Activated naive CD4-positive, alpha-beta T cell treated with anti-CD3 and anti-CD28 coated beads, Interleukin-2, amount 50 U/mL, for 24 hours (primary cell): ENCODE measurements around the gene GRK5.

Source experiments
- H3K27ac Mint-ChIP-seq: one replicate; pipeline ENCODE4 v1.8.0; 2021; ENCODE audit warnings: mild to moderate bottlenecking, mixed read lengths
- H3K27me3 Mint-ChIP-seq: one replicate; pipeline ENCODE4 v1.8.0; 2021; ENCODE audit warnings: mixed read lengths
- H3K36me3 Mint-ChIP-seq: one replicate; pipeline ENCODE4 v1.8.0; 2021; ENCODE audit warnings: mixed read lengths
- H3K4me1 Mint-ChIP-seq: one replicate; pipeline ENCODE4 v1.8.0; 2021; ENCODE audit warnings: mixed read lengths
- H3K4me3 Mint-ChIP-seq: one replicate; pipeline ENCODE4 v1.8.0; 2021; ENCODE audit warnings: mild to moderate bottlenecking, mixed read lengths
- H3K9me3 Mint-ChIP-seq: one replicate; pipeline ENCODE4 v1.8.0; 2021; ENCODE audit warnings: mixed read lengths

The GRK5 gene

DNA sequence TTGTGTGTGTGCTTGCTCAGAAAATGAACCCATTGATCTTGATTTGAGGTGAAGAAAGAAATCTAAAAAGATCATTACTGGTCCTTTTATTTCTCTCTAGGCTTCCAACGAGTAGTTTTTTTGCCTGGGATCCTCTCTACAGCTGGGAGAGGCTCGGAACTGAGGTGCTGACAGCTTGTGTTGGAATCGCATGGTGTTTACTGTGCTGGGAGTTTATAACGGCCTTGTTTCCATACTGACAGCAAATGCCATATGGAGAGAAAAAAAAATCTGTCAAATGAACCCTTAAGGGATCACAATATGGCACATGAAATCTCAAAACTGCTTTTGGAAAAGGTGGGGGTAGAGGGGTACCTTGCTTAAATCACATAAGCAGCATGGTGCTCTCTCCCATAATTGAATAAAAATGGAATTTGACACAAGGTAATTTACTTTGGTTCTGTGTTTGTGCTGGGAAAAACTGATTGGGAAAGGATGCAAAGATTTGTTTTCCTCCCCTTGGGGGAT is 170.1 kb downstream of the GRK5 start:
- no peak overlapping the region for H3K27ac Mint-ChIP-seq
- H3K4me1 Mint-ChIP-seq, result peaks cover 51% of the 10 kb centered on the region
- no peaks in the 10 kb centered on the region for H3K9me3 Mint-ChIP-seq
- peaks cover 11% of the 10 kb centered on the region for H3K36me3 Mint-ChIP-seq
- H3K4me3 Mint-ChIP-seq, result no peak overlapping the region
- H3K27me3 Mint-ChIP-seq, result no peaks in the 10 kb centered on the region

DNA sequence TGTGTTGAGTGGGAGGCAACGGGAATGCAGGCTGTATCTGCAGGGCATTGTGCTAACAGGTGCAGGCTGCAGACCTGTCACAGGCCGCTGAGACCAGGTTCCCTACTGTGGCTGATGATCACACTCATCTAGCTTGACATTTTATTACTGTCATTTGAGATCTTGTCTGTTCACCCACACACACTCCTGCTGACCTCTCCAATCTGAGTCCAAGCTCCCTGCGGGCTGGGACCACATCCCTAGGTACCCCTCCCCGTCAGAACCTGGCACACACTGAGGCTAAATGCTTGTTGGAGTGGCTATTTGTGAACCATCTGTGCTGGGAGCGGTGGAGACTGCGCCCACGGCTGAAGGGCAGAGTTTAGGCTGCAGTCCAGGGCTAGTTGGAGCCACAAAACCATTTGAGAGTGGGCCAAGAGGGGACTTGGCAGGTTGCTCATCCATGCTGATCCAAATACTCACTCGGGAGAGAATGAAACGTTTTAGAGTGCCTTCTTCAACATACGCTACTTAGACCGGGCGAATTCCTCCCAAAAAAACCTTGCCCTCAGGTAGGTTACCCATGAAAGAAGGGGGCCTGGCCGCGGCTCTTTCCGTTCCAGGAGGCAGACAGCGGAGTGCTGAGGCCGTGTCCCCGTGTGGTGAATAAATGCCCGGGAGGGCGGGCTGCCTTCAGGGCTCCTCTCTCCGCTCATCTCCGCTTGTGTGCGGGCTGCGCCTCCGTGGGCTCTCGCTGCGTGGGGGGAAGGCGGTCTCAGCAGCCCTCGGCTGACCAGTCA is 170.8 kb downstream of the GRK5 start:
- Mint-ChIP-seq H3K27me3 (no peaks in the 10 kb centered on the region), H3K4me3 (no peak overlapping the region), H3K9me3 (no peaks in the 10 kb centered on the region), H3K27ac (no peak overlapping the region), H3K36me3 (peaks cover 14% of the 10 kb centered on the region), H3K4me1 (peaks cover 50% of the 10 kb centered on the region)

DNA sequence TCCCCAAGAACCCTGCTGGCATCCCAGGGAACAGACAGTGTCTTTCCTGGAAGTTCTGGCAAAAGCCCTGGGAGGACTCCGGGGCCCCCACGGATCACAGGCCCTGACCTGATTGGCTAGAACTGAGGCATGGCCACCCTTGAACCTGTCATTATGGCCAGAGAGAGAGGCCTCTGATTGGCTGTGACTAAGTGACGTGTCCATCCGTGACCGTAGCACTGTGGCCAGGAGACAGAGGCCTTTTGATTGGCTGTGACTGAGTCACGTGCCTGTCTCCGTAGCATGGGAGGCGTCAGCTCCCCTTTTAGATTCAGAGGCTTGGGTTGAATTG is 171.3 kb downstream of the GRK5 start:
- H3K36me3 Mint-ChIP-seq, result peaks cover 14% of the 10 kb centered on the region
- no peaks in the 10 kb centered on the region for H3K9me3 Mint-ChIP-seq
- no peak overlapping the region for H3K4me3 Mint-ChIP-seq
- peaks cover 50% of the 10 kb centered on the region for H3K4me1 Mint-ChIP-seq
- H3K27me3 Mint-ChIP-seq, result no peaks in the 10 kb centered on the region
- peak overlapping the region; percentile 54 for H3K27ac Mint-ChIP-seq

DNA sequence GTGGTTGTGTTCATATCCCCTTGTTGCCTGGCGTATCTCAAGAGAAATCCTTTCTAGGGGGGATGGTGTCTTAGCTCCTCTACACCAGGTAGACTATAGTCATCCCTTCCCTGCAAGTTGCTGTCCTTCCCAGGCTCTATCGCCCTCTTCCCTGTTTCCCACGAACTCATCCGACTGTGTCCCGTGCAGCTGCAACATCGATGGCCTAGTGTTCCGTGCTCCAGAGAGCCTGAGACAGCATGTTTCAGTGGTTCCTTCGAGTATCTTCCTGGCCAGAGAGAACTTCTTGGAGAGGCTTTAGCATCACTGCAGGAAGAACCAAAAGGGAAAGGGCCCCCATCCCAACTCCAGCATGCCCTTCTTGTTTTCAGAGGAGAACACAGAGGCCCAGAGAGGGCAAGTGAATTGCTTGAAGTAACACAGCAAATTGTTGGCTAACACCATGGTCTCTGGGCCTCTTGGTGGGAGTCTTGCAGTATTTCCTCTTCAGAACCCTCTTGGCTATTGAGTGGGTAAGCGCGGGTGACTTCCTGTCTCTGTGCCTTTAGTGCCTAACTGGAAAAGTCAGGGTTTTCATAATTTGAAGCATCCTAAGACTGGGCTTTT is 172.2 kb downstream of the GRK5 start:
- H3K9me3 Mint-ChIP-seq, result no peaks in the 10 kb centered on the region
- peaks cover 18% of the 10 kb centered on the region for H3K36me3 Mint-ChIP-seq
- no peak overlapping the region for H3K27ac Mint-ChIP-seq
- H3K27me3 Mint-ChIP-seq, result no peaks in the 10 kb centered on the region
- H3K4me3 Mint-ChIP-seq, result no peak overlapping the region
- H3K4me1 Mint-ChIP-seq, result peaks cover 53% of the 10 kb centered on the region

DNA sequence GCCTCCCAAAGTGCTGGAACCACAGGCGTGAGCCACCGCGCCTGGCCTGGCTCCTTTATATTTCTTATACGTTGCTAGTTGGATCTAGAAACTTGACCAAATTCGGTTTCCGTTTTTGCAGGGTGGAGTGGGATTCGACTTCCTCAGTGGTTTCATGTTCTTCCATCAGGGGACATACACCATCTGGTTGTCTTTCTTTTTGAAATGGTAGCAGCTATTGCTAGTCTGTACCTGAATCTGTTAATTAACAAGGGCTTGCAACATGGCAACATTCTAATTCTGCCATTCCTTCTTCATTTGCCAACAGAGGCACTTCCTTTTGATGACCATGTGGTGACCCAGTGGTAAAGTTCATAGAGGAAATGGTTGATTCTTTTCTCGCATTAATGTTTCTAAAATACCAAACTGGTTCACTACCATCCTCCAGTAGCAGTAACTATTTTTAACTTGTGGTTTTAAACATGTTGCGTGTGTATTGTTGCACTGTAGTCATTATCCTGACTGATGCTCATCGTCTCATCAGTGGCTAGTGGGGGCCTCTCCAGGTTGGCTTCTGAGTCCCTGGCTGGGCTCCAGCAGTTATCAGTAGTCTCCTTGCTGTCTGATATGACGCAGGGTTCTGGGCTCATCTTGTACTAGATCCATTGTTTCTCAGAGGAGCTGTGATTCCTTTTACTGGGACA is 175.9 kb downstream of the GRK5 start:
- Mint-ChIP-seq H3K36me3 (peaks cover 31% of the 10 kb centered on the region), H3K4me1 (peaks cover 45% of the 10 kb centered on the region), H3K4me3 (no peak overlapping the region)

DNA sequence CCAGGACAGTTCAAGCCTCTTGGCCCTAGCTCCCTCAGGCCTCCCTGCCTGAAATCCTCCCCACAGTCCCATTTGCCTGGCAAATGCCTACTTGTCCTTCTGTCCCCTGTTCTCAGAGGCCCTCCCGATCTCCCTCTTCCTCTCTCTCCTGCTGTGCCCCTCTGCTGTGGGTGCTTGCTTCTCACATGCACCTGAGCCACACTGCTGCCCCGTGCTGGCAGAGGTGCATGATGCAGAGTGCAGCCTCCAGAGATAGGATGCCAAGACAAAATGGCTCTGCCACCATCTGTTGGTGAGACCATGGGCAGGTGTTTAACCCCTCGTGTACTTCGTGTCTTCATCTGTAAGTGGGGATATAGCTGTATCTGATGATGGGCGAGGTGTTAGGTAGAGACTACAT is 176.8 kb downstream of the GRK5 start:
- Mint-ChIP-seq H3K27ac (no peak overlapping the region), H3K36me3 (peaks cover 36% of the 10 kb centered on the region), H3K4me1 (peaks cover 40% of the 10 kb centered on the region), H3K27me3 (no peaks in the 10 kb centered on the region), H3K4me3 (no peak overlapping the region), H3K9me3 (no peaks in the 10 kb centered on the region)

More for the DNA sequence above, 175.9 kb downstream of the GRK5 start:
- Mint-ChIP-seq H3K9me3 (no peaks in the 10 kb centered on the region), H3K27me3 (no peaks in the 10 kb centered on the region), H3K27ac (peak overlapping the region; percentile 23)

DNA sequence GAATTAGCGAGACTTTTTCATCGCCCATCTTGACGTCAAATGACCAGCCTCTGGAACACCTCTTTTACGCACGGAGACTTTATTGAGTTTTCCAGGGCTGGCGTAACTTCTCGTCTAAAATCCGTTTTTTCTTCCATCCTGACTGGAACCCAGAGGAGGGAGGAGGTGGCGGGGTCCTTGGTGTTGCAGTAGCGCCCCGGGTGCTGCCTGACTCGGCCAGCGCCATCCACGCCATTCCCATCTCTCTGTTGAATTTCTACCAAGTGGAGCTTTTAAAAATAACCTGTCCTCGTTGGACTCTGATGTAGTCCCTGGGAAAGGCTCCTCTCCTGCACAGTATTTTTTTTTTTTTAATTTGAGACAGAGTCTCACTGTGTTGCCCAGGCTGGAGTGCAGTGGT is 179.3 kb downstream of the GRK5 start:
- no peak overlapping the region for H3K27ac Mint-ChIP-seq
- peaks cover 33% of the 10 kb centered on the region for H3K36me3 Mint-ChIP-seq
- H3K4me3 Mint-ChIP-seq, result no peak overlapping the region
- no peaks in the 10 kb centered on the region for H3K9me3 Mint-ChIP-seq
- peaks cover 39% of the 10 kb centered on the region for H3K4me1 Mint-ChIP-seq
- H3K27me3 Mint-ChIP-seq, result no peaks in the 10 kb centered on the region

DNA sequence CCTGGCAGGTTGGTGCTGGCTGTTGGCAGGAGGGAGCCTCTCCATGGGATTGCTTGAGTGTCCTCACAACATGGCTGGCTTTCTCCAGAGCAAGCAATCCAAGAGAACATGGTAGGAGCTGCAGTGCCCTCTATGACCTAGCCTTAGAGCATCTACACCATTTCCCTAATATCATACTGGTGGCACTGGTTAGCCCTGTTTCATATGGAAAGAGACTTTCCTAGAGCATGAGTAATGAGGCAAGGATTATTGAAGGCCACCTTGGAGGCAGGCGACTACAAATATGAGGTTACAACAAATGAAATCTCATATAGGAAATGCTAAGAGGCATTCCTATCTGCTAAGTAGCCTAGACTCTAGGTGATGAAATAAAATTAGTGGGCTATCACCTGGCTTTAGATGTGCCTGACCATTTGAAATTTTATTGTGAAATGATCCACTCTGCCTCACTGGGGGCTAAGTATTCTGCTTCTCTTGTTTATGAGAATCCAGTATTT is 181.5 kb downstream of the GRK5 start:
- H3K27ac Mint-ChIP-seq, result no peak overlapping the region
- H3K36me3 Mint-ChIP-seq, result peaks cover 28% of the 10 kb centered on the region
- H3K4me3 Mint-ChIP-seq, result no peak overlapping the region
- no peaks in the 10 kb centered on the region for H3K27me3 Mint-ChIP-seq
- H3K9me3 Mint-ChIP-seq, result no peaks in the 10 kb centered on the region
- H3K4me1 Mint-ChIP-seq, result peaks cover 30% of the 10 kb centered on the region

DNA sequence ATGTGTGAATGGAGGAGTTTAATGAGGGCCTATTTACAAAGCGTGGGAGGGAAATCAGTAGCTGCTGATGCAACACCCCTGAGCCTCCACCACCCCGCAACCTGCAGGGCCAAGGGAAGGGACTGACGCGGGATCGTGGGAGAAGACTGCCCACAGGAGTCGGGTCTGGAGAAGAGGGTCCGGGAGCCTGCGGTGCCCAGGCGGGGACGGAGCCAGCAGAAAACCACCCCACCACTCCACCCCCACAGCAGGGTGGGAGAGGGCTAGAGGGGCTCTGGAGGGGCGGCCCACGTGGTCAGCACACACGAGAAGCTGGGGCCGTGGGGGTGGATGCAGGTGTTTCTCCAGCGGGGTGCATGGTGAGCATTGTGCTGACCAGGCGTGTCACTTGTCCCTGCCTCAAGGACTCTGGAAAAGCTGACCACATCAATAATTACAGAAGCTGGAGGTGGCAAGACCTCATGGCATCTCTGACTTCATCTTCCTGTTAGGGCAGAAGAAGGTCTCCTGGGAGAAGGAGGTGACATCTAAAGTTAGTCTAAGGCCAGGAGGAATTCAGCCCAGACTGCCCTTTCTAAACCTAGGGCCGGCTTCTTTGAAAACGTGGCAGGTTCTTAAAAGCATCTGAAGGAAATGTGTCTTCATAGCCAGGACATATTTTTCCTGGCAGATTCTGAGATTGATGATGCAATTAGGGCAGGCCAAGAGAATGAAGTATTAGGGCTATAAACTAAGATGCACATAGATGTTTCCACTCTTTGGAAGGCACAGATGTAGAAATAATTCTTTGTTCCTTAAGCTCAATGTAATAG is 184.3 kb downstream of the GRK5 start:
- no peak overlapping the region for H3K27ac Mint-ChIP-seq
- H3K36me3 Mint-ChIP-seq, result peaks cover 12% of the 10 kb centered on the region
- no peaks in the 10 kb centered on the region for H3K27me3 Mint-ChIP-seq
- H3K9me3 Mint-ChIP-seq, result no peaks in the 10 kb centered on the region
- H3K4me1 Mint-ChIP-seq, result peaks cover 28% of the 10 kb centered on the region
- H3K4me3 Mint-ChIP-seq, result no peak overlapping the region

DNA sequence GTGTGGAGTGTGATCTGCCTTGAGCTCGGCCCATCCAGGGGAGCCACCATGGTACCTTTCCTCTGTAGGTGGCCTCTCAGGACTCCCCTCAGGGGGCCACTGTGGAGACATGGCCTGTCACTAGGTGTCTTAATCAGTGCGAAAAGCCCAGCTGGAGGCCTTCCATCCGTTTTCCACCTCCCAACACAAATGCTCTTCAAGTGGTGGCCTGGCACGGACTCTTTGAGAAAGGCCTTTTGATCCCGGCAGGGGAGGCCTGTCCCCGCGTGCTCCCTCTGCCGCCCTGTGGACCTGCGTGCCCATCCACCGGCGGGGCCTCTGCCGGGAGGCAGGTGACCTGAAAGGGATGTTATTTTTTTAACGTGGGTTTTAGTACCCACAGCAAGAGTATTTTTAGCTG is 185.6 kb downstream of the GRK5 start:
- peaks cover 10% of the 10 kb centered on the region for H3K36me3 Mint-ChIP-seq
- H3K4me1 Mint-ChIP-seq, result peaks cover 28% of the 10 kb centered on the region
- no peaks in the 10 kb centered on the region for H3K27me3 Mint-ChIP-seq
- no peaks in the 10 kb centered on the region for H3K9me3 Mint-ChIP-seq
- H3K27ac Mint-ChIP-seq, result no peak overlapping the region
- H3K4me3 Mint-ChIP-seq, result no peak overlapping the region

DNA sequence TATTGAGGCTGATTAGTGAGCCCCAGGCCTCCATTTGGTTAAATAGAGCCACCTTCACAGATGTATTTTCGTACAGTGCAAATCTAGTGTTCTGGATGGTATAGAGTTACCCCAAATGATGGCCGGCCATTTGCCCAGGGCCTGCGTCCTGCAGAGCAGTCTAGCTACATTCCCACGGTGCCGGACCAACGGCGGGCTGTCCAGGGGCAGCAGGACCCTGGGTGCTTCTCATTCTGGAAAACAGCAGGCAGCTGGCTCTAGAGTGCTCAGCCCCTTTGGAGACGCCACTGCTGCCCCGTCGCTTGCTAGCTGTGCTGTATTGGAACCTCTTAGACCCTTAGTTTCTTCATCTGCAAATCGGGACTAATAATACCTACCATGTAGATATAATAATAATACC is 186.1 kb downstream of the GRK5 start:
- peaks cover 28% of the 10 kb centered on the region for H3K4me1 Mint-ChIP-seq
- peaks cover 10% of the 10 kb centered on the region for H3K36me3 Mint-ChIP-seq
- peak overlapping the region; percentile 77 for H3K27ac Mint-ChIP-seq
- H3K27me3 Mint-ChIP-seq, result no peaks in the 10 kb centered on the region
- H3K4me3 Mint-ChIP-seq, result no peak overlapping the region
- no peaks in the 10 kb centered on the region for H3K9me3 Mint-ChIP-seq

DNA sequence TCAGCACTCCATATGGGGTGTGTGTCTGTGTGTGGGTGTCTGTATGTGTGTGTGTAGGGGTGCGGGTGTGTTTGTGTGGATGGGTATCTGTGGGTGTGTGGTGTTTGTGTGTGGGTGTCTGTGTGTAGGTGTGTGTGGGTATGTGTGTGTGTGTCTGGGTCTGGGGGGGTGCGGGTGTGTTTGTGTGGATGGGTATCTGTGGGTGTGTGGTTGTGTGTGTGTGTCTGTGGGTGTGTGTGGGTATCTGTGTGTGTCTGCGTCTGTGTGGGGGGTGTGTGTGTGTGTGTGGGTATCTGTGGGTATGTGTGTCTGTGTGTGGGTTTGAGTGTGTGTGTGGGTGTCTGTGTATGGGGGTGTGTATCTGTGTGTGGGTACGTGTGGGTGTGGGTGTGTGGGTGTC is 186.5 kb downstream of the GRK5 start:
- Mint-ChIP-seq H3K27me3 (no peaks in the 10 kb centered on the region), H3K4me3 (no peak overlapping the region), H3K36me3 (peaks cover 7% of the 10 kb centered on the region), H3K4me1 (peaks cover 28% of the 10 kb centered on the region), H3K27ac (peak overlapping the region; percentile 77), H3K9me3 (no peaks in the 10 kb centered on the region)

DNA sequence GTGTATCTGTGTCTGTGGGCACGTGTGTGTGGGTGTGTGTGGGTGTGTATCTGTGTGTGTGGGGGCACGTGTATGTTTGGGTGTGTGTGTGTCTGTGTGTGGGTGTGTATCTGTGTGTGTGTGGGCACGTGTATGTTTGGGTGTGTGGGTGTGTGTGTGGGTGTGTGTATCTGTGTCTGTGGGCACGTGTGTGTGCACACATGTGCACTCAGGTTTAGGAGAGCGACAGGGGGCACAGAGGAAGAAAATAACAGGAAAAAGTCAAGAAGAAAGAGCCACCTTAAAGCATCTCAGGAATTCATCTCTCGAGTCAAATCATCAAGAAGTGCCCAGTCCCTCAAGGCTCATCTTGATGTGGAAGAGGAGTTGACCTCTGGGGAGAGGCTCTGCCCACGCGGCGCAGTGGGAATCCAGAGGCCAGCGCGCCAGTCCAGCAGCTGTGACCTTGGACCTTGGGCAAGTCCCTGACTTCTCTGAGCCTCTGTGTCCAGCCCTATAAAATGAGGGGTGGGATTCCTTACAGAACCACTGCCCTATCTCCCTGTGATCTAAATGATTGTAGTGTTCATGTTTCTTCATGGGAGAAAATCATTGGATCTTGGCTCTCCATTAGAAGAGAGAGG is 187.4 kb downstream of the GRK5 start:
- no peaks in the 10 kb centered on the region for H3K9me3 Mint-ChIP-seq
- peak overlapping the region; percentile 19 for H3K27ac Mint-ChIP-seq
- H3K36me3 Mint-ChIP-seq, result peaks cover 5% of the 10 kb centered on the region
- peaks cover 27% of the 10 kb centered on the region for H3K4me1 Mint-ChIP-seq
- no peak overlapping the region for H3K4me3 Mint-ChIP-seq
- no peaks in the 10 kb centered on the region for H3K27me3 Mint-ChIP-seq

DNA sequence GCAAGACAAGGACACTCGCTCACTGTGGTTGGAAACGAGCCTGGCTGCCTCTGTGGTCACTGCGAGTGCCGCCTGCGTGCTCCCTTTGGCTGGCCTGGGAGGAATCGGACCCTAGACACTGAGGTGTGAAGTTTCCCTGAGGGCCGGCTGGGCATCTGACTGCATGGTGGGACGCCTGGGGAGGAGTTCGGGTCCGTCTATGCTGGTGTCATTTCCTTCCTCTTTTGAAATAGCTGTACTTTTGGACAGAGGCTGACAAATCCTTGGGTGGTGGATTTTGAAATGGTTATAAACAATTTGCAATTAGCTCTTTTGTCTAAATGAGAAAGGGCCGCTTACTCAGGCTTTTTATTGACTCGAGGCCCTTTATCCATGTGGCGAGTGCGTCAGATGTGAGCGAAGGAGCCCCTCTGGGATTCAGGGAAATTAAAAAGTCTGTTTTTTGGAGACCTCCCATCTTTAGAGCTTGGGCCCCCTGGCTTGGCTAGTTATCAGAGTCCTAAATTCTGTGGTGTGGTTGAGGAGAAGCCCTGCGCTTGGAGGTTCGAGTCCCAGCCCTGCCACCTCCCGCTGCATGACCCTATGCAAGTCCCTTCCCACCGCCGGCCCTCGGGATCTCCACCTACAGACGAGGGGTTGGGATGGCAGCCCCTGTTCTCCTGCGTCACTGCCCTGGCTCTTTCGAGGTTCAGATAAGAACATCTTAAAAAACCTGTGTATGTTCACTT is 188.1 kb downstream of the GRK5 start:
- Mint-ChIP-seq H3K27ac (no peak overlapping the region), H3K4me1 (peaks cover 23% of the 10 kb centered on the region), H3K9me3 (no peaks in the 10 kb centered on the region), H3K27me3 (no peaks in the 10 kb centered on the region), H3K4me3 (no peak overlapping the region), H3K36me3 (peaks cover 3% of the 10 kb centered on the region)
